Stomach (tissue), 4 donors: ENCODE results near the gene MAPK14.

Experiments
- POLR2A ChIP-seq, 4 donors: fragments of 450-650 bp; IDR thresholded peaks; one replicate each; pipeline ENCODE4 v1.6.1; 2016; ENCODE audit warnings: antibody characterized with exemption in 4 of 4, control low read depth in 2 of 4, mild to moderate bottlenecking in 1 of 4, moderate library complexity in 1 of 4
- POLR2AphosphoS5 ChIP-seq, 3 donors: sonication (generic); formaldehyde crosslinking; IDR thresholded peaks; one replicate each; pipeline ENCODE4 v1.6.1; 2016; ENCODE audit warnings: antibody characterized with exemption in 3 of 3
- TF ChIP-seq, protein P1 (sequence below), 7 experiments: fragments of 450-650 bp in 4 of 7; fragments of 200-600 bp in 3 of 7; sonication (generic) in 3 of 7; IDR thresholded peaks; one replicate each; pipeline ENCODE4 v1.5.1; 2016 to 2019; ENCODE audit warnings: antibody characterized with exemption in 7 of 7, control low read depth in 2 of 7, mild to moderate bottlenecking in 1 of 7

DNA sequence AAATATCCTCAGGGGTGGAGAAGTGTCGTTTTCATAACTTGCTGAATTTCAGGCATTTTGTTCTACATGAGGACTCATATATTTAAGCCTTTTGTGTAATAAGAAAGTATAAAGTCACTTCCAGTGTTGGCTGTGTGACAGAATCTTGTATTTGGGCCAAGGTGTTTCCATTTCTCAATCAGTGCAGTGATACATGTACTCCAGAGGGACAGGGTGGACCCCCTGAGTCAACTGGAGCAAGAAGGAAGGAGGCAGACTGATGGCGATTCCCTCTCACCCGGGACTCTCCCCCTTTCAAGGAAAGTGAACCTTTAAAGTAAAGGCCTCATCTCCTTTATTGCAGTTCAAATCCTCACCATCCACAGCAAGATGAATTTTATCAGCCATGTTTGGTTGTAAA is 82.4 kb downstream of the MAPK14 start:
- TF ChIP-seq, protein P1, sequence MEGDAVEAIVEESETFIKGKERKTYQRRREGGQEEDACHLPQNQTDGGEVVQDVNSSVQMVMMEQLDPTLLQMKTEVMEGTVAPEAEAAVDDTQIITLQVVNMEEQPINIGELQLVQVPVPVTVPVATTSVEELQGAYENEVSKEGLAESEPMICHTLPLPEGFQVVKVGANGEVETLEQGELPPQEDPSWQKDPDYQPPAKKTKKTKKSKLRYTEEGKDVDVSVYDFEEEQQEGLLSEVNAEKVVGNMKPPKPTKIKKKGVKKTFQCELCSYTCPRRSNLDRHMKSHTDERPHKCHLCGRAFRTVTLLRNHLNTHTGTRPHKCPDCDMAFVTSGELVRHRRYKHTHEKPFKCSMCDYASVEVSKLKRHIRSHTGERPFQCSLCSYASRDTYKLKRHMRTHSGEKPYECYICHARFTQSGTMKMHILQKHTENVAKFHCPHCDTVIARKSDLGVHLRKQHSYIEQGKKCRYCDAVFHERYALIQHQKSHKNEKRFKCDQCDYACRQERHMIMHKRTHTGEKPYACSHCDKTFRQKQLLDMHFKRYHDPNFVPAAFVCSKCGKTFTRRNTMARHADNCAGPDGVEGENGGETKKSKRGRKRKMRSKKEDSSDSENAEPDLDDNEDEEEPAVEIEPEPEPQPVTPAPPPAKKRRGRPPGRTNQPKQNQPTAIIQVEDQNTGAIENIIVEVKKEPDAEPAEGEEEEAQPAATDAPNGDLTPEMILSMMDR (IDR thresholded peaks at IDR 0.05) = no peak
- TF ChIP-seq POLR2A (IDR thresholded peaks at IDR 0.05) = no peak
- TF ChIP-seq POLR2AphosphoS5 (IDR thresholded peaks at IDR 0.05) = no peak
